HepG2 (cell line): Measurements from ENCODE around the gene TAAR6.

Source experiments
- CTCF ChIP-seq: sonication (generic); formaldehyde crosslinking; IDR thresholded peaks from 2 replicates; pipeline ENCODE4 v1.5.0; 2020; ENCODE audit warnings: mild to moderate bottlenecking, missing genetic modification reagents, moderate library complexity
- ERF ChIP-seq: IDR thresholded peaks from 2 replicates; pipeline ENCODE4 v1.6.1; 2018; ENCODE audit warnings: missing biosample characterization, missing genetic modification reagents
- KAT8 ChIP-seq: IDR thresholded peaks from 2 replicates; pipeline ENCODE4 v1.6.1; 2016; ENCODE audit warnings: missing genetic modification reagents, missing compliant biosample characterization
- KDM1A ChIP-seq: IDR thresholded peaks from 2 replicates; pipeline ENCODE4 v1.6.1; 2016; ENCODE audit warnings: missing compliant biosample characterization
- PAXIP1 ChIP-seq: sonication (generic); formaldehyde crosslinking; conservative IDR thresholded peaks from 2 replicates; pipeline ENCODE4 v1.4.0; 2020; ENCODE audit warnings: mild to moderate bottlenecking, missing genetic modification reagents, moderate library complexity
- PHF8 ChIP-seq: sonication (generic); formaldehyde crosslinking; IDR thresholded peaks from 2 replicates; pipeline ENCODE4 v1.5.0; 2020; ENCODE audit warnings: missing genetic modification reagents
- POLR2A ChIP-seq, 2 experiments: IDR thresholded peaks; 2 replicates each; pipeline ENCODE4 v1.6.1; 2011; ENCODE audit warnings: low read depth in 2 of 2, low read length in 2 of 2, mild to moderate bottlenecking in 1 of 2, moderate library complexity in 1 of 2; ENCODE audit not compliant: insufficient read depth in 1 of 2
- RELA ChIP-seq: sonication (generic); formaldehyde crosslinking; IDR thresholded peaks from 2 replicates; pipeline ENCODE4 v1.4.0; 2020; ENCODE audit warnings: missing genetic modification reagents
- SIN3A ChIP-seq: IDR thresholded peaks from 2 replicates; pipeline ENCODE4 v1.6.1; 2011; ENCODE audit warnings: low read depth, mild to moderate bottlenecking, control low read depth, low read length, borderline replicate concordance
- SMARCC2 ChIP-seq: fragments of 450-650 bp; IDR thresholded peaks from 2 replicates; pipeline ENCODE4 v1.6.1; 2017; ENCODE audit warnings: antibody characterized with exemption, mild to moderate bottlenecking
- ZBTB40 ChIP-seq, 2 experiments: fragments of 450-650 bp in 1 of 2; sonication (generic) in 1 of 2; formaldehyde crosslinking in 1 of 2; IDR thresholded peaks; 2 replicates each; pipeline versions ENCODE4 v1.6.1 to v1.8.0; 2016 to 2022; ENCODE audit warnings: antibody characterized with exemption in 1 of 2, mild to moderate bottlenecking in 1 of 2, missing genetic modification reagents in 1 of 2
- ZNF770 ChIP-seq: sonication (generic); formaldehyde crosslinking; IDR thresholded peaks from 2 replicates; pipeline ENCODE4 v1.5.0; 2020; ENCODE audit warnings: mild to moderate bottlenecking, missing genetic modification reagents

GRCh38 chr6:132598473-132598872, 28.4 kb downstream of the TAAR6 start:
- TF ChIP-seq PAXIP1 = no peak
- TF ChIP-seq CTCF (CRISPR knock-in tag) = peak; percentile 56
- TF ChIP-seq ZNF770 = no peak
- no peak for TF ChIP-seq KAT8 (CRISPR knock-in tag)
- no peak for TF ChIP-seq KDM1A (CRISPR knock-in tag)
- TF ChIP-seq ERF (CRISPR knock-in tag) = no peak
- TF ChIP-seq ZBTB40 (IDR thresholded peaks at IDR 0.05) = no peak
- TF ChIP-seq ZBTB40 (CRISPR knock-in tag; IDR thresholded peaks at IDR 0.05) = no peak
- TF ChIP-seq RELA (CRISPR knock-in tag) = no peak
- no peak for TF ChIP-seq SIN3A
- no peak for TF ChIP-seq POLR2A (IDR thresholded peaks at IDR 0.05; ENCODE audit: insufficient read depth in 1 of 2, low read depth in 2 of 2, low read length in 2 of 2)
- TF ChIP-seq PHF8 (CRISPR knock-in tag) = no peak
- no peak for TF ChIP-seq SMARCC2
